Thoracic aorta (tissue), 2 donors: Measurements from ENCODE around the gene ABCA10. TPM values are rescaled to one million over a fixed set of nuclear protein-coding genes. Genes with fewer than 3 reads are reported as not detected.

Source experiments
- ATAC-seq: fragments of 150-250 bp; one replicate; pipeline ENCODE4 v1.8.0; 2017; ENCODE audit warnings: low read depth; ENCODE audit not compliant: insufficient number of reproducible peaks, low FRiP score
- DNase-seq: peaks from one replicate; pipeline ENCODE4 v3.0.0-alpha.2; 2020; ENCODE audit warnings: low spot score
- H3K27ac ChIP-seq, 2 donors: fragments of 200-600 bp; sonication (generic); 1 replicate in 1 of 2; 2 replicates in 1 of 2; pipeline ENCODE4 v1.5.1; 2016; ENCODE audit warnings: mild to moderate bottlenecking in 2 of 2, moderate library complexity in 2 of 2
- H3K27me3 ChIP-seq: fragments of 200-600 bp; sonication (generic); replicated peaks from 2 replicates; pipeline ENCODE4 v1.6.0; 2016; ENCODE audit warnings: mild to moderate bottlenecking; ENCODE audit not compliant: insufficient read depth
- H3K36me3 ChIP-seq: fragments of 200-600 bp; sonication (generic); one replicate; pipeline ENCODE4 v1.5.1; 2016
- H3K4me1 ChIP-seq, 2 donors: fragments of 200-600 bp; sonication (generic); 1 replicate in 1 of 2; 2 replicates in 1 of 2; pipeline versions ENCODE4 v1.5.1 to v1.6.0; 2016; ENCODE audit warnings: low read depth in 2 of 2, mild to moderate bottlenecking in 1 of 2; ENCODE audit not compliant: control insufficient read depth in 1 of 2
- H3K4me3 ChIP-seq: fragments of 200-600 bp; sonication (generic); 2 replicates; pipeline ENCODE4 v1.5.1; 2016; ENCODE audit warnings: mild to moderate bottlenecking
- H3K9me3 ChIP-seq: fragments of 200-600 bp; sonication (generic); 2 replicates; pipeline ENCODE4 v1.5.1; 2016
- CTCF ChIP-seq: fragments of 200-600 bp; sonication (generic); IDR thresholded peaks from one replicate; pipeline ENCODE4 v1.5.1; 2019; ENCODE audit warnings: antibody characterized with exemption
- total RNA-seq, 2 donors: library from RNA; depleted of rRNA; stranded (reverse); fragments of >200 nt; gene quantifications; one replicate each; pipeline versions ENCODE4 v1.1.0 to v1.2.3, GENCODE V29; 2016

Gene ABCA10
- total RNA-seq, 2 donors from 2014 or later, result 3.2 to 4.5 TPM

- Histone ChIP-seq H3K4me1 (peaks cover 0 to 6% of the 10 kb centered on the region in 2 donors), H3K36me3 (no peaks in the 10 kb centered on the region), H3K27me3 (no peaks in the 10 kb centered on the region), H3K4me3 (no peak overlapping the region), H3K27ac (no peak overlapping the region), H3K9me3 (no peaks in the 10 kb centered on the region)
- ATAC-seq, result no peak
- DNase-seq, result no peak
- TF ChIP-seq CTCF, result no peak
Measured at GRCh38 chr17:69122065-69122464, 106.6 kb downstream of the ABCA10 start.

- no peaks in the 10 kb centered on the region for H3K27me3 ChIP-seq
- ATAC-seq (no peak), DNase-seq (no peak)
- H3K9me3 ChIP-seq, result no peaks in the 10 kb centered on the region
- peaks cover 6 to 10% of the 10 kb centered on the region in 2 donors for H3K4me1 ChIP-seq
- H3K27ac ChIP-seq, result no peak overlapping the region
- no peaks in the 10 kb centered on the region for H3K36me3 ChIP-seq
- no peak for TF ChIP-seq CTCF
- no peak overlapping the region for H3K4me3 ChIP-seq
Measured at GRCh38 chr17:69117855-69118784, 110.5 kb downstream of the ABCA10 start.

- H3K27ac ChIP-seq, result no peak overlapping the region
- no peak overlapping the region for H3K4me3 ChIP-seq
- H3K9me3 ChIP-seq, result no peaks in the 10 kb centered on the region
- no peaks in the 10 kb centered on the region for H3K27me3 ChIP-seq
- H3K4me1 ChIP-seq, result peaks cover 4 to 6% of the 10 kb centered on the region in 2 donors
- no peaks in the 10 kb centered on the region for H3K36me3 ChIP-seq
- ATAC-seq, result no peak
- no peak for DNase-seq
- TF ChIP-seq CTCF, result no peak
Measured at GRCh38 chr17:69111794-69112193, 116.8 kb downstream of the ABCA10 start.

GRCh38 chr17:69105907-69106730 is 122.5 kb downstream of the ABCA10 start:
- DNase-seq, result no peak
- Histone ChIP-seq H3K9me3 (no peaks in the 10 kb centered on the region), H3K27me3 (no peaks in the 10 kb centered on the region), H3K36me3 (no peaks in the 10 kb centered on the region), H3K4me1 (no peaks in the 10 kb centered on the region), H3K27ac (no peak overlapping the region), H3K4me3 (no peak overlapping the region)
- ATAC-seq, result no peak
- no peak for TF ChIP-seq CTCF
